GM12878 (cell line): ENCODE measurements around the gene CFAP97D2. TPM values are rescaled to one million over a fixed set of nuclear protein-coding genes. Genes with fewer than 3 reads are reported as not detected.

Source experiments
- ATAC-seq: fragments of 200-7000 bp; cut with Tn5 transposase; 3 replicates; pipeline ENCODE4 v1.9.1; 2020; ENCODE audit warnings: mild to moderate bottlenecking, moderate library complexity
- BruUV-seq: library from RNA; stranded (reverse); fragments of 400-500 nt; replicated peaks from 2 replicates; lab custom pipeline; 2021; lab: Mats Ljungman, UMichigan
- CTCF ChIA-PET: fragments of 300-600 bp; sonication (Branson Sonifier 250); formaldehyde crosslinking; extraction: SDS; loops from one replicate; lab custom pipeline; 2021; ENCODE audit warnings: inconsistent platforms; lab: Yijun Ruan, JAX
- POLR2A ChIA-PET: fragments of 350-600 bp; formaldehyde crosslinking; extraction: SDS; loops from one replicate; lab custom pipeline; 2021; ENCODE audit warnings: inconsistent platforms; lab: Charles Lee
- RAD21 ChIA-PET: fragments of 300-600 bp; sonication (Branson Sonifier 250); formaldehyde crosslinking; loops from one replicate; lab custom pipeline; 2023; ENCODE audit warnings: antibody characterized with exemption; ENCODE audit not compliant: unreplicated experiment; lab: Charles Lee
- SMC1A ChIA-PET: fragments of 300-600 bp; sonication (Branson Sonifier 250); formaldehyde crosslinking; loops from one replicate; lab custom pipeline; 2023; ENCODE audit not compliant: unreplicated experiment, uncharacterized antibody; lab: Charles Lee
- DNase-seq: peaks from one replicate; pipeline ENCODE4 v3.0.0-alpha.2; 2011; ENCODE audit warnings: low read depth, low spot score
- FAIRE-seq: peaks from 3 replicates; lab custom pipeline; 2011; peaks lifted over from hg19 to GRCh38; lab: Jason Lieb, UNC
- H2AFZ ChIP-seq: 2 replicates; pipeline ENCODE4 v1.6.0; 2011; ENCODE audit warnings: low read depth, low read length, control low read depth; ENCODE audit not compliant: control insufficient read depth
- H3K27ac ChIP-seq: 2 replicates; pipeline ENCODE4 v1.5.1; 2011; ENCODE audit warnings: control low read depth; ENCODE audit not compliant: control insufficient read depth, insufficient read depth
- H3K27me3 ChIP-seq, 2 experiments: replicated peaks in 1 of 2; 2 replicates each; pipeline versions ENCODE4 v1.6.0 to v1.6.1; 2011; ENCODE audit warnings: low read length in 1 of 2; ENCODE audit not compliant: control insufficient read depth in 2 of 2, insufficient read depth in 2 of 2
- H3K36me3 ChIP-seq, 2 experiments: 2 replicates each; pipeline ENCODE4 v1.5.1; 2011; ENCODE audit warnings: low read length in 1 of 2; ENCODE audit not compliant: control insufficient read depth in 2 of 2, insufficient read depth in 2 of 2
- H3K4me1 ChIP-seq: 2 replicates; pipeline ENCODE4 v1.6.1; 2011; ENCODE audit warnings: mild to moderate bottlenecking, low read length, moderate library complexity, mixed read lengths; ENCODE audit not compliant: control insufficient read depth, insufficient read depth
- H3K4me2 ChIP-seq: 2 replicates; pipeline ENCODE4 v1.6.0; 2011; ENCODE audit warnings: control low read depth; ENCODE audit not compliant: control insufficient read depth, insufficient read depth
- H3K4me3 ChIP-seq: fragments of 200-600 bp; sonication (generic); 2 replicates; pipeline ENCODE4 v1.5.1; 2016
- H3K79me2 ChIP-seq: 2 replicates; pipeline ENCODE4 v1.6.0; 2011; ENCODE audit warnings: low read length; ENCODE audit not compliant: control insufficient read depth, insufficient read depth
- H3K9ac ChIP-seq: 2 replicates; pipeline ENCODE4 v1.8.0; 2011; ENCODE audit warnings: low read length, control low read depth, mixed read lengths; ENCODE audit not compliant: control insufficient read depth, insufficient read depth
- H3K9me3 ChIP-seq: replicated peaks from 3 replicates; pipeline ENCODE4 v1.5.1; 2011; ENCODE audit warnings: mild to moderate bottlenecking, low read length; ENCODE audit not compliant: control insufficient read depth, insufficient read depth
- H4K20me1 ChIP-seq: 2 replicates; pipeline ENCODE4 v1.6.0; 2011; ENCODE audit not compliant: control insufficient read depth, insufficient read depth
- ASH2L ChIP-seq: fragments of 300-600, 200-600 bp; sonication (generic); IDR thresholded peaks from 2 replicates; pipeline ENCODE4 v1.6.1; 2017; ENCODE audit warnings: low read depth, mild to moderate bottlenecking, borderline replicate concordance
- ATF3 ChIP-seq: IDR thresholded peaks from 2 replicates; pipeline ENCODE4 v1.6.1; 2011; ENCODE audit warnings: low read depth, mild to moderate bottlenecking, low read length, moderate library complexity, borderline replicate concordance; ENCODE audit errors: extremely low read depth
- CBX5 ChIP-seq: sonication (generic); IDR thresholded peaks from 2 replicates; pipeline ENCODE4 v1.6.1; 2016; ENCODE audit warnings: low read depth, moderate library complexity, mild to moderate bottlenecking, inconsistent platforms
- CEBPZ ChIP-seq: fragments of 150-350 bp; IDR thresholded peaks from 2 replicates; pipeline ENCODE4 v1.6.1; 2016; ENCODE audit warnings: low read depth, low read length
- CHD1 ChIP-seq: IDR thresholded peaks from 2 replicates; pipeline ENCODE4 v1.6.1; 2012; ENCODE audit warnings: low read depth, low read length, improper control_type of control experiment
- MTA2 ChIP-seq: fragments of 450-650 bp; IDR thresholded peaks from 2 replicates; pipeline ENCODE4 v1.6.1; 2016; ENCODE audit warnings: low read depth, mild to moderate bottlenecking, moderate library complexity
- PAX5 ChIP-seq: IDR thresholded peaks from 2 replicates; pipeline ENCODE4 v1.6.1; 2011; ENCODE audit warnings: low read depth, low read length, borderline replicate concordance
- POLR2AphosphoS2 ChIP-seq: IDR thresholded peaks from 2 replicates; pipeline ENCODE4 v1.6.1; 2011; ENCODE audit warnings: low read depth, mild to moderate bottlenecking, low read length, improper control_type of control experiment, moderate library complexity
- RAD21 ChIP-seq: IDR thresholded peaks from 2 replicates; pipeline ENCODE4 v1.6.1; 2011; ENCODE audit warnings: mild to moderate bottlenecking, low read depth, low read length, moderate library complexity; ENCODE audit not compliant: insufficient read depth
- RELA ChIP-seq: fragments of 450-650 bp; IDR thresholded peaks from 2 replicates; pipeline ENCODE4 v1.8.0; 2014; ENCODE audit warnings: borderline replicate concordance; ENCODE audit not compliant: partially characterized antibody
- SREBF1 ChIP-seq: IDR thresholded peaks from 2 replicates; pipeline ENCODE4 v1.6.1; 2012; ENCODE audit warnings: mild to moderate bottlenecking, low read length
- ZBED1 ChIP-seq: IDR thresholded peaks from 2 replicates; pipeline ENCODE4 v1.6.1; 2016; ENCODE audit warnings: borderline replicate concordance
- ZNF384 ChIP-seq: IDR thresholded peaks from 2 replicates; pipeline ENCODE4 v1.6.1; 2012; ENCODE audit warnings: low read depth, mild to moderate bottlenecking, low read length, improper control_type of control experiment, borderline replicate concordance
- ZNF622 ChIP-seq: fragments of 450-650 bp; IDR thresholded peaks from 2 replicates; pipeline ENCODE4 v1.6.1; 2017; ENCODE audit warnings: mild to moderate bottlenecking, inconsistent platforms
- WGBS: methylation state at CpG from one replicate; pipeline ENCODE4 v1.1.6; 2016; ENCODE audit warnings: low lambda C conversion rate; ENCODE audit not compliant: insufficient replicate concordance, insufficient coverage; ENCODE audit errors: missing lambda C conversion rate; 5-methylcytosine and 5-hydroxymethylcytosine counted together
- in situ Hi-C: fragments of 300-500 bp; cut with MboI; formaldehyde crosslinking; loops from 9 replicates; pipeline ENCODE4 v1.14.3; 2018; ENCODE audit warnings: mixed read lengths
- intact Hi-C: fragments of 100-400 bp; cut with micrococcal nuclease; formaldehyde crosslinking; loops from one replicate; pipeline ENCODE4 v1.14.2; 2022; ENCODE audit not compliant: unreplicated experiment
- polyA plus RNA-seq, 11 experiments: library from polyadenylated mRNA; depleted of rRNA in 4 of 11; unstranded in 6 of 11; stranded (reverse) in 5 of 11; fragments of >200 nt; fragmentation: Nextera tagmentation in 4 of 11; fragmentation: Illumina TruSeq in 1 of 11; extraction: Ambion mirVana in 4 of 11; extraction: Trizol in 1 of 11; gene quantifications; 1 replicate in 1 of 11; 2 replicates in 10 of 11; pipeline versions ENCODE4 v1.2.1 to v1.2.3, GENCODE V29; 2011 to 2016; ENCODE audit warnings: inconsistent platforms in 2 of 11, missing spikeins in 2 of 11, low read depth in 1 of 11
- total RNA-seq, 4 experiments: library from RNA; depleted of rRNA in 3 of 4; stranded (reverse); fragments of >200 nt in 3 of 4; fragmentation: Illumina TruSeq in 1 of 4; extraction: Trizol in 1 of 4; gene quantifications; 2 replicates each; pipeline versions ENCODE4 v1.2.1 to v1.2.3, GENCODE V29; 2013 to 2021
- TF ChIP-seq, protein P1 (sequence below): IDR thresholded peaks from 2 replicates; pipeline ENCODE4 v1.6.1; 2012; ENCODE audit warnings: mild to moderate bottlenecking, low read depth, low read length

The CFAP97D2 gene
- total and polyA plus RNA-seq, 10 of the 15 experiments (the other 5 are each of a cell fraction or from before 2014, with no cell fraction given) = not detected

DNA sequence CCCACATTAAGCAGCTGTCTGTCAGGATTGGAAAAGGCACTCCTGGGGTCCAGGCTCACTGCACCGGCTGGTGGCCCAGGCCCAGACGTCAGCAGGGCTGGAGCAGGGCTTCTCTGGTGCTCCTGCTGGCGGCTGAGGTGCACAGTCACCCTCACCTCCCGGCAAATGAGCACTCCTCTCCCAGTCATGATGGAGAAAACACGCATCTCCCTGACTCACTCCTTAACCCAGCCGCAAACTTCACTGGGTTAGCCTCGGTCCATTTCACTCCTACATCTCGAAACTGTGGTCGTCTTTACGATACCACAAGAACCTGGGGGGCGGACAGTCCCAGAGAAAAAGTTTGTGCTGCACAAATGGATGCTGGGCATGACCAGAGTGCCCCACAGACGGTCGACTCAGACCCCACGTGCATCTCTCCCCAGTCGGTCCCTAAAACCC lies 43.3 kb upstream of the CFAP97D2 start (continued):
- TF ChIP-seq PAX5 = no peak
- no peak for TF ChIP-seq CEBPZ

GRCh38 chr13:114136576-114136975 lies 42.5 kb upstream of the CFAP97D2 start:
- H3K9me3 ChIP-seq = no peaks in the 10 kb centered on the region
- in situ Hi-C loops = no loop called here
- peaks cover 6% of the 10 kb centered on the region for H3K79me2 ChIP-seq
- CTCF ChIA-PET = no interaction called here
- H3K27me3 ChIP-seq = no peaks in the 10 kb centered on the region
- no peak overlapping the region for H3K27ac ChIP-seq
- H2AFZ ChIP-seq = no peak overlapping the region
- no TSS peak for BruUV-seq
- no peaks in the 10 kb centered on the region for H4K20me1 ChIP-seq
- WGBS = 75% methylated on average over 7 of the region's 7 CpGs
- no peak for FAIRE-seq
- SMC1A ChIA-PET = interaction anchor here (1.5 to 1.8 kb wide), 2 partner anchors 12 to 86 kb away, joined by 3 to 6 read pairs; no protein-coding TSS in a partner anchor
- RAD21 ChIA-PET = no interaction called here
- H3K9ac ChIP-seq = no peak overlapping the region
- H3K36me3 ChIP-seq = no peaks in the 10 kb centered on the region
- POLR2A ChIA-PET = no interaction called here
- H3K4me3 ChIP-seq = no peak overlapping the region
- no peak overlapping the region for H3K4me2 ChIP-seq
- H3K4me1 ChIP-seq = peaks cover 11% of the 10 kb centered on the region
- no peak for DNase-seq
- intact Hi-C loops = no loop called here
- no peak for ATAC-seq
- TF ChIP-seq MTA2 (no peak), ZNF384 (no peak), SREBF1 (no peak), ATF3 (no peak), CBX5 (no peak), CHD1 (no peak), RELA (no peak), POLR2AphosphoS2 (no peak), ZBED1 (no peak), ASH2L (no peak), ZNF622 (no peak), RAD21 (no peak)
- TF ChIP-seq, protein P1, sequence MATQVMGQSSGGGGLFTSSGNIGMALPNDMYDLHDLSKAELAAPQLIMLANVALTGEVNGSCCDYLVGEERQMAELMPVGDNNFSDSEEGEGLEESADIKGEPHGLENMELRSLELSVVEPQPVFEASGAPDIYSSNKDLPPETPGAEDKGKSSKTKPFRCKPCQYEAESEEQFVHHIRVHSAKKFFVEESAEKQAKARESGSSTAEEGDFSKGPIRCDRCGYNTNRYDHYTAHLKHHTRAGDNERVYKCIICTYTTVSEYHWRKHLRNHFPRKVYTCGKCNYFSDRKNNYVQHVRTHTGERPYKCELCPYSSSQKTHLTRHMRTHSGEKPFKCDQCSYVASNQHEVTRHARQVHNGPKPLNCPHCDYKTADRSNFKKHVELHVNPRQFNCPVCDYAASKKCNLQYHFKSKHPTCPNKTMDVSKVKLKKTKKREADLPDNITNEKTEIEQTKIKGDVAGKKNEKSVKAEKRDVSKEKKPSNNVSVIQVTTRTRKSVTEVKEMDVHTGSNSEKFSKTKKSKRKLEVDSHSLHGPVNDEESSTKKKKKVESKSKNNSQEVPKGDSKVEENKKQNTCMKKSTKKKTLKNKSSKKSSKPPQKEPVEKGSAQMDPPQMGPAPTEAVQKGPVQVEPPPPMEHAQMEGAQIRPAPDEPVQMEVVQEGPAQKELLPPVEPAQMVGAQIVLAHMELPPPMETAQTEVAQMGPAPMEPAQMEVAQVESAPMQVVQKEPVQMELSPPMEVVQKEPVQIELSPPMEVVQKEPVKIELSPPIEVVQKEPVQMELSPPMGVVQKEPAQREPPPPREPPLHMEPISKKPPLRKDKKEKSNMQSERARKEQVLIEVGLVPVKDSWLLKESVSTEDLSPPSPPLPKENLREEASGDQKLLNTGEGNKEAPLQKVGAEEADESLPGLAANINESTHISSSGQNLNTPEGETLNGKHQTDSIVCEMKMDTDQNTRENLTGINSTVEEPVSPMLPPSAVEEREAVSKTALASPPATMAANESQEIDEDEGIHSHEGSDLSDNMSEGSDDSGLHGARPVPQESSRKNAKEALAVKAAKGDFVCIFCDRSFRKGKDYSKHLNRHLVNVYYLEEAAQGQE = no peak
